C4-2B (cell line): ENCODE data around the gene SYT7.

Experiments used
- H3K27ac ChIP-seq: fragments of 450-650 bp; 2 replicates; pipeline ENCODE4 v1.5.1; 2017
- ZFX ChIP-seq: fragments of 450-650 bp; IDR thresholded peaks from 2 replicates; pipeline ENCODE4 v1.6.1; 2017
- TF ChIP-seq, protein P1 (sequence below): fragments of 450-650 bp; conservative IDR thresholded peaks from 2 replicates; pipeline ENCODE4 v1.5.1; 2017; ENCODE audit warnings: mild to moderate bottlenecking

Gene SYT7

DNA sequence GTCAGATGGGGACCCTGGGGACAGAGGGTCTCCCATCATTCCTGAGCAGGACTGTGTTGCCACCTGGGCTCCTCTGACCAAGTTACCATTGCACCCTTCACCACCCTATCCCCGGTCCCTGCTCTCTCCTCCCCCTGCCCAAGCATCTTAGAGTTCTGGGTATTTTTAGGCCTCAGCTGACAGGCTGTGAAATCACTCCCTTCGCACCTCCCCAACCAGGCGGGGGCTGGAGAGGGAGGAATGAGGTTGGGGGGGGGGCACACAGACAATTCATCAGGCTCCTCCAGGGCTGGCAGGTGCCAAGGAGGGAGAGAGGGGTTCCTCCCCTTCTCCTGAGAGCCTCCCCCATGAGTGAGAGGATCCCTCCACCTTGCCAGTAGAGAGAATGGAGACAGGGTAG lies 9.0 kb downstream of the SYT7 start:
- TF ChIP-seq, protein P1, sequence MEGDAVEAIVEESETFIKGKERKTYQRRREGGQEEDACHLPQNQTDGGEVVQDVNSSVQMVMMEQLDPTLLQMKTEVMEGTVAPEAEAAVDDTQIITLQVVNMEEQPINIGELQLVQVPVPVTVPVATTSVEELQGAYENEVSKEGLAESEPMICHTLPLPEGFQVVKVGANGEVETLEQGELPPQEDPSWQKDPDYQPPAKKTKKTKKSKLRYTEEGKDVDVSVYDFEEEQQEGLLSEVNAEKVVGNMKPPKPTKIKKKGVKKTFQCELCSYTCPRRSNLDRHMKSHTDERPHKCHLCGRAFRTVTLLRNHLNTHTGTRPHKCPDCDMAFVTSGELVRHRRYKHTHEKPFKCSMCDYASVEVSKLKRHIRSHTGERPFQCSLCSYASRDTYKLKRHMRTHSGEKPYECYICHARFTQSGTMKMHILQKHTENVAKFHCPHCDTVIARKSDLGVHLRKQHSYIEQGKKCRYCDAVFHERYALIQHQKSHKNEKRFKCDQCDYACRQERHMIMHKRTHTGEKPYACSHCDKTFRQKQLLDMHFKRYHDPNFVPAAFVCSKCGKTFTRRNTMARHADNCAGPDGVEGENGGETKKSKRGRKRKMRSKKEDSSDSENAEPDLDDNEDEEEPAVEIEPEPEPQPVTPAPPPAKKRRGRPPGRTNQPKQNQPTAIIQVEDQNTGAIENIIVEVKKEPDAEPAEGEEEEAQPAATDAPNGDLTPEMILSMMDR: no peak
- TF ChIP-seq ZFX: no peak
- H3K27ac ChIP-seq: no peak overlapping the region

DNA sequence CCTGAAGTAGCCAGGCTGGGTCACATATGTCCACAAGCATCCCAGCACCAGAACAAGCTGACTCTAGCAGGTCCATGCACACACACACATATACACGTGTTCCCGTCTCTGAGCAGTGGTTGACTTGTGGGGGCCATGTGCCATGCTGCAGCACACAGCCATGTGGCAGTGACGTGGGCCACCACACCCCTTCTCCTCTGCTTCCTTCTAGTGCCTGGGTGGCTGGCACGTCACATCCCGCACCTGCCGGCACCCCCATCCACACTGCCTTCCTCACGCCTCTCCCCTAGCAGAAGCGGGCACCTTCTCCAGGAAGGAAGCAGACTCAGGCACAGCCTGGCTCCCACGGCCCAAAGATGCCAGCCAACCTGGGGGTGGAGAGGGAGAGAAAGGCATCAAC lies 9.5 kb downstream of the SYT7 start:
- TF ChIP-seq ZFX: no peak
- TF ChIP-seq, protein P1: no peak

DNA sequence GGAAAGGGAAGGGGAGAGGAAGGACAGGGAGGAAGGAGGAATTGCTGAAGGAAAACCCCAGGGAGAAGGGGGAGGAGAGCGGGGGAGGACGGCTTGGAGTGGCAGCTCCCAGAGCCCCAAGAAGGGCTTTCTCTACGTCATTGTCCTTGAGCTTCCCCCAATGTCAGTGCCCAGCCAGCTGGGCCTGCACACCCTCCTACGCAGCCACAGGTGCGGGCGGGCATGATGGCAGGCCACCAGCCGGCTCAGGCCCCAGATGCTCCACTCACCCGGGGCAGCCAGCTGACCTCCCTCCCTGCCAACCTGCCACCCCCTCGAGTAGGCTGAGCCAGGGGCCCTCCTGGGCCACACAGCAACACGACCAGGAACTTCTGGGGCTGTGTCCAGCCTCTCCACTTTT lies 11.2 kb downstream of the SYT7 start:
- no peak for TF ChIP-seq ZFX
- TF ChIP-seq, protein P1: no peak
- H3K27ac ChIP-seq: no peak overlapping the region

More for the DNA sequence above, 9.5 kb downstream of the SYT7 start:
- no peak overlapping the region for H3K27ac ChIP-seq

- TF ChIP-seq, protein P1: no peak
- no peak for TF ChIP-seq ZFX
- no peak overlapping the region for H3K27ac ChIP-seq
These were observed 11.9 kb downstream of the SYT7 start for GRCh38 chr11:61569018-61569417.

DNA sequence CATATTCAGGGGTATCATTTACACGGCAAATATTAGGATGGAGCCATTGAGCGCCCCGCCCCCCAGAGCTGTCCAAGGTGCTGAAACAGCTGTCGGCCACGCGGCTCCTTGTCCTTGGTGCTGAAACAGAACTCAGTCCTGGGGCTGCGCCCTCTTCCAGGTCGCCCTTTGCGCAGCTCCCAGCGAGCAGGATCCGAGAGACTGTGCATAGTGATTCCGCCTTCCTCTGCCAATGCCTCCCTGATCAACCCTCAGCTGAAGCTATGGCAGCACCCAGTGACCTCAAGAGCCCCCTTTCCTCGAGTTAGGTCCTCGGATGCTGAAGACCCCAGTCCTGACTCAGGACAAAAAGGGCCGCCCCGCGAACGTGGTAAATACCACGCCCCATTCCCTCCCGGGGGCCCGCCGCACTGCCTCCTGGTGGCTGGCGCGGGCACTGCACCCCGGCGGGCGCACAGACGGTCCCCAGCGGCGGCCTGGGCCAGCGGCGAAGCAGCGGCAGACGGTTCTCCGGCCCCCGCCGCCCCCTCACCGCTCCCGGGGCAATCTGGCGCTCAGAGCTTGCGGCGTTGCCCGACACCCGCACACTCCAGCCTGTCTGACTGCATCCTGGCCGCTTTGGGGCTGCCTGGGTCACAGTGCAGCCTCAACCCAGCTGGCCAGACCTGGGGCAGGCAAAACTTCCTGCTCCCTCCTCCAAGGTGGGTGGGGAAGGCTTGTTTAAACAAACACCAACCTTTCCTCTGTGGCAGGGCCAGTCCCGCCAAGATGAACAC lies 13.4 kb downstream of the SYT7 start:
- no peak for TF ChIP-seq ZFX
- TF ChIP-seq, protein P1: peak; percentile 99

DNA sequence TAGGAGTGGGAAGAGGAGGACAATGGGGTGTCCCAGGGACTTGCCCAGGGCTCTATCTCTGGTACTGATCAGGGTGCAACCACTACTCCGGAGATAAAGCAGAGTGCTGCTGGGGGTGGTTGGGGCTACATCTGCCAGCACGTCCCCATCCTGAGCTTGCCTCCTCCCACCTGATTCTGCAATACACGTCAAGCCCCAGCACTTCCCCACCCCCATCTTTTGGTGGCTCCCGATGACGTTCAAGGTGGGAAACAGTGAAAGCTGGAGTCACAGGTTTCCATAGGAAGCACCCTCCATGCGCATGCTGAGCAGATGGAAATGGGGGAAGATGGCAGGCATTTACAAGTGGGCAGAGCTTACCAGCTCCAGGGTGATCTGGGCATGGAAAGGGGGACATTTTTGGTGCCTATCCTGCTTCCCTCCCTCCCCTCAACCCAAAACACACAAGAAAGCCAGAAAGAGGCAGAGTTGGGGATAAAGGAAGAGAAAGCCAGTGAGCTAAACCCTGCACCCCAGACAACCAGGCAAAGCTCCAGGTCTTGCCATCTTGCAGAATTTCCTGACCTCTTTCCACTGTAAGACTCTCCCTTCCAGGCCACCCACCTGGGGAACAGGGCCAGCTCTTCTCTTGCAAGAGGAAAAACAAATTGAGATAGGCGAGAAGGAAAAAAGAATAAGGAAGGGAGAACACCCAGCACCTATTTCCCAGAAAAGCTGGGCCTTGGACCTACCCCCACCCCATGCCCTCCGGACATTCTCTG lies 15.8 kb downstream of the SYT7 start:
- TF ChIP-seq, protein P1: no peak
- H3K27ac ChIP-seq: no peak overlapping the region

More for the DNA sequence above, 13.4 kb downstream of the SYT7 start:
- no peak overlapping the region for H3K27ac ChIP-seq

GRCh38 chr11:61560751-61561150 lies 20.1 kb downstream of the SYT7 start:
- no peak for TF ChIP-seq ZFX
- TF ChIP-seq, protein P1: no peak
- no peak overlapping the region for H3K27ac ChIP-seq
